K562 (cell line): ENCODE data around the gene GHDC. TPM values are rescaled to one million over a fixed set of nuclear protein-coding genes. Genes with fewer than 3 reads are reported as not detected.
A peak's percentile ranks its signal among the peaks of the same experiment; 100 is the strongest.

ENCODE experiments used
- AFF4 ChIP-seq: sonication (generic); formaldehyde crosslinking; IDR thresholded peaks from 2 replicates; pipeline ENCODE4 v1.8.0; 2023; ENCODE audit warnings: mild to moderate bottlenecking, missing genetic modification reagents
- ARID3B ChIP-seq: fragments of 250-450 bp; sonication (Bioruptor Pico); IDR thresholded peaks from 2 replicates; pipeline ENCODE4 v1.4.0; 2020; ENCODE audit warnings: borderline replicate concordance
- ATF3 ChIP-seq, 2 experiments: fragments of 450-650 bp in 1 of 2; sonication (generic) in 1 of 2; formaldehyde crosslinking in 1 of 2; IDR thresholded peaks in 1 of 2; conservative IDR thresholded peaks in 1 of 2; 2 replicates each; pipeline versions ENCODE4 v1.6.1 to v1.8.1; 2016 to 2023; ENCODE audit warnings: mild to moderate bottlenecking in 2 of 2, moderate library complexity in 2 of 2, inconsistent platforms in 1 of 2, missing genetic modification reagents in 1 of 2
- E2F5 ChIP-seq: sonication (generic); formaldehyde crosslinking; IDR thresholded peaks from 2 replicates; pipeline ENCODE4 v1.8.0; 2022; ENCODE audit warnings: mild to moderate bottlenecking, missing genetic modification reagents
- ETV1 ChIP-seq: fragments of 450-650 bp; conservative IDR thresholded peaks from 2 replicates; pipeline ENCODE4 v1.6.1; 2016; ENCODE audit warnings: missing genetic modification characterization, control low read depth, low read depth, missing compliant biosample characterization
- HNRNPH1 ChIP-seq: fragments of 200-400 bp; formaldehyde crosslinking; optimal IDR thresholded peaks from 2 replicates; pipeline ENCODE3; 2017; ENCODE audit warnings: low read depth, mild to moderate bottlenecking, low read length, moderate library complexity
- MEIS2 ChIP-seq: fragments of 450-650 bp; IDR thresholded peaks from 2 replicates; pipeline ENCODE4 v1.6.1; 2014; ENCODE audit warnings: mild to moderate bottlenecking; ENCODE audit not compliant: partially characterized antibody
- MNT ChIP-seq, 2 experiments: fragments of 450-650 bp; conservative IDR thresholded peaks; 2 replicates each; pipeline ENCODE4 v1.6.1; 2017; ENCODE audit warnings: mild to moderate bottlenecking in 2 of 2, moderate library complexity in 2 of 2
- POU5F1 ChIP-seq: fragments of 150-350 bp; IDR thresholded peaks from 2 replicates; pipeline ENCODE4 v1.6.1; 2014; ENCODE audit warnings: borderline replicate concordance, low read length, low read depth, mild to moderate bottlenecking; ENCODE audit not compliant: partially characterized antibody
- TEAD2 ChIP-seq: fragments of 450-650 bp; IDR thresholded peaks from 2 replicates; pipeline ENCODE4 v1.6.1; 2016; ENCODE audit warnings: missing genetic modification characterization, control low read depth, missing compliant biosample characterization
- ZBTB2 ChIP-seq: fragments of 450-650 bp; IDR thresholded peaks from 2 replicates; pipeline ENCODE4 v1.6.1; 2016; ENCODE audit warnings: antibody characterized with exemption
- ZNF551 ChIP-seq: fragments of 250-450 bp; sonication (Bioruptor Pico); IDR thresholded peaks from 2 replicates; pipeline ENCODE4 v1.5.0; 2021; ENCODE audit warnings: mild to moderate bottlenecking, moderate library complexity
- polyA plus RNA-seq, 8 experiments: library from polyadenylated mRNA; depleted of rRNA in 4 of 8; stranded (reverse) in 5 of 8; unstranded in 3 of 8; fragments of >200 nt; fragmentation: Nextera tagmentation in 2 of 8; fragmentation: Illumina TruSeq in 1 of 8; extraction: Ambion mirVana in 2 of 8; extraction: Trizol in 1 of 8; gene quantifications; 2 replicates each; pipeline versions ENCODE4 v1.2.1 to v1.2.3, GENCODE V29; 2011 to 2014; ENCODE audit warnings: inconsistent platforms in 1 of 8, missing spikeins in 1 of 8
- total RNA-seq, 7 experiments: library from RNA; depleted of rRNA in 6 of 7; stranded (reverse); fragments of >200 nt in 6 of 7; fragmentation: Illumina TruSeq in 2 of 7; extraction: Trizol in 2 of 7; gene quantifications; 2 replicates each; pipeline versions ENCODE4 v1.2.1 to v1.2.3, GENCODE V29; 2011 to 2021; ENCODE audit warnings: low replicate concordance in 1 of 7

Gene GHDC
- total and polyA plus RNA-seq, 9 of the 15 experiments (the other 6 are each of a cell fraction or from before 2014, with no cell fraction given) = 0.65 to 23.2 (median 11.2) TPM

- no peak for TF ChIP-seq HNRNPH1
- TF ChIP-seq ATF3 (IDR thresholded peaks at IDR 0.05) = no peak
- TF ChIP-seq ATF3 (CRISPR knock-in tag; conservative IDR thresholded peaks at IDR 0.05) = no peak
- TF ChIP-seq E2F5 (CRISPR knock-in tag) = no peak
- no peak for TF ChIP-seq ARID3B (CRISPR knock-in tag)
- no peak for TF ChIP-seq POU5F1
- no peak for TF ChIP-seq TEAD2 (tag)
- peak; percentile 23 for TF ChIP-seq MEIS2
- TF ChIP-seq AFF4 = no peak
- no peak for TF ChIP-seq ZBTB2
- no peak for TF ChIP-seq ETV1 (tag)
- TF ChIP-seq ZNF551 (CRISPR knock-in tag) = no peak
- TF ChIP-seq MNT (conservative IDR thresholded peaks at IDR 0.05) = 0 out of 4 replicates have a peak, but pooled peaks of 1 of the 2 experiments have one; percentile 18
These were observed 6.6 kb upstream of the GHDC start (continued) for GRCh38 chr17:42200706-42201457.
